Prostate gland (tissue), 2 donors: ENCODE results near the gene ALOX12B.

Experiments used
- POLR2AphosphoS5 ChIP-seq: sonication (generic); formaldehyde crosslinking; IDR thresholded peaks from one replicate; pipeline ENCODE4 v1.6.1; 2017; ENCODE audit warnings: antibody characterized with exemption
- TF ChIP-seq, protein P1 (sequence below), 4 experiments: fragments of 200-600 bp in 2 of 4; fragments of 450-650 bp in 2 of 4; sonication (generic) in 2 of 4; IDR thresholded peaks; 1 replicate in 3 of 4; 2 replicates in 1 of 4; pipeline ENCODE4 v1.5.1; 2016 to 2019; ENCODE audit warnings: antibody characterized with exemption in 4 of 4, mild to moderate bottlenecking in 2 of 4, moderate library complexity in 2 of 4

DNA sequence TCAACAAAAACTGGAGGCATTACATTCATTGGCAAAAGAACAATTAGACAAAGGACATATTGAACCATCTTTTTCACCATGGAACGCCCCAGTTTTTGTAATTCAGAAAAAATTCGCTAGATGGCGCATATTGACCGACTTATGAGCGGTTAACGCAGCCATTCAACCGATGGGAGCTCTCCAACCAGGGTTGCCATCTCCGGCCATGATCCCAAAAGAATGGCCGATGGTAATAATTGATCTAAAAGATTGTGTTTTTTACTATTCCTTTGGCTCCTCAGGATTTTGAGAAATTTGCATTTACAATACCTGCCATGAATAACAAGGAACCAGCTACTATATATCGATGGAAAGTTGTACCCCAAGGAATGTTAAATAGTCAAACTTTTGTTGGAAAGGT, 27.2 kb downstream of the ALOX12B start:
- TF ChIP-seq, protein P1, sequence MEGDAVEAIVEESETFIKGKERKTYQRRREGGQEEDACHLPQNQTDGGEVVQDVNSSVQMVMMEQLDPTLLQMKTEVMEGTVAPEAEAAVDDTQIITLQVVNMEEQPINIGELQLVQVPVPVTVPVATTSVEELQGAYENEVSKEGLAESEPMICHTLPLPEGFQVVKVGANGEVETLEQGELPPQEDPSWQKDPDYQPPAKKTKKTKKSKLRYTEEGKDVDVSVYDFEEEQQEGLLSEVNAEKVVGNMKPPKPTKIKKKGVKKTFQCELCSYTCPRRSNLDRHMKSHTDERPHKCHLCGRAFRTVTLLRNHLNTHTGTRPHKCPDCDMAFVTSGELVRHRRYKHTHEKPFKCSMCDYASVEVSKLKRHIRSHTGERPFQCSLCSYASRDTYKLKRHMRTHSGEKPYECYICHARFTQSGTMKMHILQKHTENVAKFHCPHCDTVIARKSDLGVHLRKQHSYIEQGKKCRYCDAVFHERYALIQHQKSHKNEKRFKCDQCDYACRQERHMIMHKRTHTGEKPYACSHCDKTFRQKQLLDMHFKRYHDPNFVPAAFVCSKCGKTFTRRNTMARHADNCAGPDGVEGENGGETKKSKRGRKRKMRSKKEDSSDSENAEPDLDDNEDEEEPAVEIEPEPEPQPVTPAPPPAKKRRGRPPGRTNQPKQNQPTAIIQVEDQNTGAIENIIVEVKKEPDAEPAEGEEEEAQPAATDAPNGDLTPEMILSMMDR (IDR thresholded peaks at IDR 0.05) = peak; percentile 66 to 95 (median 82)
- peak; percentile 66 for TF ChIP-seq POLR2AphosphoS5
